ENCODE measurements around the gene GRAMD1B.

DNA sequence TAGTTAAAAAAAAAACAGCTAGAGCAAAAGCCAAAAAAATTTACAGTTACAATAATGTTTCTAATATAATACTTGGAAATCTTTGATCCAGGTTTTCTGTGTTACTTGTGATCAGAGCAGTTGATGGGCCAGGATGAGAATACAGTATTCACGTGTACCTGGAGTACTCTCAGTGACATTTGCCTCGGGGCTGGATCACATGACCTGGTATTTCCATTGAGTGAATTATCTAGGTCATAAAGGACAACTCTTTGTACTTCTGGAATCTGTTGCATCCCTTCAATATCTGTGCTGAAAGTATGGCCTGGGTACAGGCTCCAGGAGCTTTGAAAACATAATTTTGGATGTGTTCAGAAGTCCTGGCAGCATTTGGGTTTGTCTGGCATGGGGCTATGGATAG is 93.5 kb downstream of the GRAMD1B start:
- TF ChIP-seq, protein P1, sequence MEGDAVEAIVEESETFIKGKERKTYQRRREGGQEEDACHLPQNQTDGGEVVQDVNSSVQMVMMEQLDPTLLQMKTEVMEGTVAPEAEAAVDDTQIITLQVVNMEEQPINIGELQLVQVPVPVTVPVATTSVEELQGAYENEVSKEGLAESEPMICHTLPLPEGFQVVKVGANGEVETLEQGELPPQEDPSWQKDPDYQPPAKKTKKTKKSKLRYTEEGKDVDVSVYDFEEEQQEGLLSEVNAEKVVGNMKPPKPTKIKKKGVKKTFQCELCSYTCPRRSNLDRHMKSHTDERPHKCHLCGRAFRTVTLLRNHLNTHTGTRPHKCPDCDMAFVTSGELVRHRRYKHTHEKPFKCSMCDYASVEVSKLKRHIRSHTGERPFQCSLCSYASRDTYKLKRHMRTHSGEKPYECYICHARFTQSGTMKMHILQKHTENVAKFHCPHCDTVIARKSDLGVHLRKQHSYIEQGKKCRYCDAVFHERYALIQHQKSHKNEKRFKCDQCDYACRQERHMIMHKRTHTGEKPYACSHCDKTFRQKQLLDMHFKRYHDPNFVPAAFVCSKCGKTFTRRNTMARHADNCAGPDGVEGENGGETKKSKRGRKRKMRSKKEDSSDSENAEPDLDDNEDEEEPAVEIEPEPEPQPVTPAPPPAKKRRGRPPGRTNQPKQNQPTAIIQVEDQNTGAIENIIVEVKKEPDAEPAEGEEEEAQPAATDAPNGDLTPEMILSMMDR (conservative IDR thresholded peaks at IDR 0.05; ENCODE audit: low read depth, low read length) = no peak
- TF ChIP-seq EZH2 (IDR thresholded peaks at IDR 0.05; ENCODE audit: low read length, unreplicated experiment) = no peak
